ENCODE results near the gene TMEM128.
"Not testable (repeated sequence)": the region's sequence is repeated elsewhere in the genome, so short reads cannot be mapped to it uniquely, and the experiment has no call there.

The TMEM128 gene

GRCh38 chr4:4248029-4248884, at the start of gene TMEM128:
Gene TMEM128, minus strand, starts transcription at chr4:4248223. Its CDS starts 21 bp downstream, at chr4:4248202.
- peak; percentile 92 to 93 for DNase-seq

- no peak for DNase-seq
These were observed 48.3 kb upstream of the TMEM128 start for GRCh38 chr4:4296283-4296846.

DNA sequence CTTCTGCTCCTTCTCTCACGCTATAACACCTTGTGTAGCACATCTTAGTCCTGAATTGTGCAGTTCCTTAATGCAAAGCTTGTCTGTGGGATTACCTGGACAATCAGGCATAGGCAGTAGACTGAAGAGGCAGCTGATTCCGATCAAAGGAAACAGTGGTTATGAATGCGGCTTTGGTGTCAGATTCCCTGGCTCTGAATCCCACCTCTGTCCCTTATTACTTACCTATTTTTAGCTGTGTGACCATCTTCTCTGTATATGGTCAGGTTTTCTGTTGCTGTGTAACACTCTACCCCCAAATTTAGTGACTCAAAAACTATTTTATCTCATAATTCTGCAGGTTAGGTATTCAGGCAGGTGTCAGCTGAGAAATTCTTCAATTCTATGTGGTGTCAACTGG, 45.3 kb upstream of the TMEM128 start:
- DNase-seq = no peak

GRCh38 chr4:4289941-4290850, 42.2 kb upstream of the TMEM128 start, which contains the start of the genes LYAR and ZBTB49:
Gene LYAR, minus strand, starts transcription at chr4:4290154. Its CDS starts 6,412 bp downstream, at chr4:4283742.
Gene ZBTB49, plus strand, starts transcription at chr4:4290251. Its CDS starts 9,695 bp downstream, at chr4:4299946.
- DNase-seq = peak; percentile 95 to 98

- no peak for DNase-seq
These were observed 41.5 kb upstream of the TMEM128 start for GRCh38 chr4:4289597-4289940.

DNA sequence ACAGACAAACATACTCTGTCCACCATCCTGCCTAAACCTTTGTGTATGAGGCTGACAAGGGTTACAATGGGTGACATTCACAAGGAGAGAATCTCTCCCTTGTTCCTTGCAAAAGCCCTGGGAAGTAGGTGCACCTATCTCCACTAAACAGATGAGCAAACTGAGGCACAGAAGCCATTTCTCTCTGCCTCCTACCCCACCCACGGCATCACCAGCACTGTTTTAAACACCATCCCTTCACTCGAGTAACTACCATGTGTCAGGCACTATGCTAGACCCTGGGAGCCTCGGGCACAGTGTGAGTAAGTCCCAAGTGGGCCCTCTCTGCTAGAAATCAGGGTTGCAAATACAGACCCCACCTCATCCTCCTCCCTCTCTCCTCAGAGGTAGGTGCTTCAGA, 41.0 kb upstream of the TMEM128 start:
- no peak for DNase-seq

GRCh38 chr4:4288098-4288497, 40.1 kb upstream of the TMEM128 start:
- DNase-seq = no peak

GRCh38 chr4:4284827-4285618, 37.0 kb upstream of the TMEM128 start:
- DNase-seq = no peak

- DNase-seq = no peak
These were observed 33.8 kb upstream of the TMEM128 start for GRCh38 chr4:4281787-4282186.

DNA sequence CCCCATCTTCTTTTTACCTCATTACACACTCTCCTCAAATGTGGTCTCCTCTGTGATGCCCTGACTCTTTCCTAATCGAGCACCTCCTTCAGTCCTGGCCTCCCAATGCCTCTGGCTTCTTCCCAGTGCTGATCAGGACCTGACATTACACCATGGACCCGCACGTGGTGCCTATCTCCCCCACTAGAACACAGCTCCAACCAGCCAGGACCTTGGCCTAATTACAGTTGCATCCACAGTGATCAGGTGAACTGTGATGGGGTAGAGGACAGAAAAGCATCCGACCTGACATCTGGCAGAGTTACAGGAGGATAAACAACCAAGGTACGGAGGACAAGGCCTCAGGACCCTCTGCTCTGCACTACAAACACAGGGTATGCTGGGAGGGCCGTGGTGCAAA, 29.5 kb upstream of the TMEM128 start:
- no peak for DNase-seq

GRCh38 chr4:4274226-4274625, 26.2 kb upstream of the TMEM128 start:
- no peak for DNase-seq

GRCh38 chr4:4271912-4272311, 23.9 kb upstream of the TMEM128 start:
- no peak for DNase-seq

GRCh38 chr4:4270529-4270928, 22.5 kb upstream of the TMEM128 start:
- DNase-seq = peak in 1 of 2 donors; percentile 21

DNA sequence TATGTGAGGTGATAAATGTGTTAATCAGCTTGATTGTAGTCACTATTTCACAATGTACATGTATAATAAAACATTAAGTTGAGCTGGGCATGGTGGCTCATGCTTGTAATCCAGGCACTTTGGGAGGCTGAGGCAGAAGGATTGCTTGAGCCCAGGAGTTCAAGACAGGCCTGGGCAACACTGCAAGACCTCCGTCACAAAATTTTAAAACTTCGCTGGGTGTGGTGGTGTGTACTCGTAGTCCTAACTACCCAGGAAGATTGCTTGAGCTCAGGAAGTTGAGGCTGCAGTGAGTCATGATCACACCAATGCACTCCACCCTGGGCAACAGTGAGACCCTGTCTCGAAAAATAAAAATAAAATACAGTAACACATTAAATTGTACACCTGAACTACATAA, 21.8 kb upstream of the TMEM128 start:
- peak; percentile 68 to 69 for DNase-seq

DNA sequence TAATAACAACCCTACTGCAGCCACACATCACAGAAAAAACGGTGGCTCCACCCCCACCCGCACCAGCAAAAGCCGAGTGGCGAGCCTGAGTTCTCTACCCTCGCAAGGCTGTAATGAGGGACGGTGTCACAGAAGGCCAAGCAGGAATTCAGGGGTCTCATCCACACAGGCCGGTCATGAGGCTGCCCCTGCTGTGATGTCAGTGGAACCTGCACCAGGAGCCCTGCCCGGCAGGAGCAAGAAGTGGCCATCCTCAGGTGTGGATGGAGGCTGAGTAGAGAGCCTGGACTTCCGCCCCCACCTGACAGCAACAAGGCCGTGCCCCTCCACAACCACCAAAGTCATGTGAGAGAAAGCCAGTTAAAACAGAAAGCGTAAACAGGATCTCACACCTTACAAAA, 21.3 kb upstream of the TMEM128 start:
- peak; percentile 51 to 71 for DNase-seq

DNA sequence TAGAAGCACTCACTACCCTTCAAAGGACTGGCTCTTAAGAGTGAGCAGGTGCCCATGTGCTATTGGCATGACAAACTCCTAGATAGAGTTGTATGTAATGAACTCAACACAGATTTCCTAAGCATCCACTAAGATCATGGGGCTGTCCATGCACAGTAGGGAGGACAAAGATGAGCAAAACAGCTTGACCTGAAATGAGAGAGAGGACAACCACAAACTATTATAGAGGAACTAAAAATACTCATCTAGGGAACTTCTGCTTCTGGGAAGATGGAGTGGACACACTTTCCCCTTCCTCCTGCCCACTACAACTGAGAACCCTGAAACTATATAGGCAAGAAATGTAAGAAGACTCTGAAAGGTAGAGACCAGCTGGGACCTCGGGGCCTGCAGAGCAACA, 20.8 kb upstream of the TMEM128 start:
- DNase-seq = no peak

GRCh38 chr4:4267981-4268380, 20.0 kb upstream of the TMEM128 start:
- peak in 1 of 2 donors; percentile 30 for DNase-seq

GRCh38 chr4:4260185-4260751, 12.2 kb upstream of the TMEM128 start:
- peak; percentile 7 to 78 for DNase-seq

- DNase-seq = no peak
These were observed 11.6 kb upstream of the TMEM128 start for GRCh38 chr4:4259484-4260100.

DNA sequence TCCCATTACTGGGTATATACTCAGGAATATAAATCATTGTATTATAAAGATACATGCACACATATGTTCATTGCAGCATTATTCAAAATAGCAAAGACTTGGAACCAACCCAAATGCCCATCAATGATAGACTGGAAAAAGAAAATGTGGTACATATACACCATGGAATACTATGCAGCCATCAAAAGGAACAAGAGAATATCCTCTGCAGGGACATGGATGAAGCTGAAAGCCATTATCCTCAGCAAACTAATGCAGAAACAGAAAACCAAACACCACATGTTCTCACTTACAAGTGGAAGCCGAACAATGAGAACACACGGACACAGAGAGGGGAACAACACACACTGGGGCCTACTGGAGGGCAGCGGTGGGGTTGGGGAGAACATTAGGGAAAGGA, 9.7 kb upstream of the TMEM128 start:
- not testable (repeated sequence) for DNase-seq

DNA sequence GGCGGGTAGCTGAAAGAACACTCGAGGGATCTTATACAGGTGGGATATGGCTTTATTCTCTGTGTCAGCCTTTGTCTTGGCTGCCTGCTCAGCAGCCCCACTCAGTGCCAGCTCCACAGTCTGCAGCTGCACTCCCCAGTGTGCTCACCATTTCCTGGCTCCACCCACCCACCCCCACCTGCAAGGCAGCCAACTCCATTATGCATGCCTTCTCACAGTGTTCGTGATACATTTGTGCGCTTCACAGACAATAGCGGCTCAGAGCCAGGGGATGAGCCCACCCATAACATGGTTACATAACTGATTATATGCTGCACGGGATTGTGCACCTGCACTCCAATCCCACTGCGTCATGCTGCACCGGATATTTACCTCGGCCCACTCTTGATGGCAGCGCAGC, 8.8 kb upstream of the TMEM128 start:
- no peak for DNase-seq

DNA sequence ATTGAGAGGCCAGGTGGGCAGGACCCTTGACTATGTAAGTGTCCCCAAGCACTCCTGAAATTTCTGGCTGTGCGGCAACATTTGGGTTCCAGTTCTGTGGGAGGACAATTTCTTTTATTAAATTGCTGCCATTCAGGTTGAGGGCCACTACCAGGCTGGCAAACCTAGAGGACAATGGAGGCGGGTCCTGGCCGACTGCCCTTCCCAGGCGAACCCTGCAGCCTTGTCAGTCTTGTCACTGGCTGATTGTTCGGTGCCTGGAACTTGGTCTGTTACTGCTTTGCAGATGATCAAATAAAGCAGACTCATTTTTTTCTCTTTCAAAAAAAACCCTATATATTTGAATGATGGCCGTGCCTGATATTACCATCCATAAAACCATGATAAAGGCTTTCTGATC, 6.6 kb upstream of the TMEM128 start:
- DNase-seq = no peak
